ES-I3 (cell line): ENCODE data around the gene PQBP1.
A peak's percentile ranks its signal among the peaks of the same experiment; 100 is the strongest.

Source experiments
- H3K36me3 ChIP-seq: 2 replicates; pipeline ENCODE4 v1.6.1; 2013; ENCODE audit warnings: mild to moderate bottlenecking, low read length, control low read depth, moderate library complexity; ENCODE audit not compliant: insufficient read depth
- H3K4me1 ChIP-seq: 2 replicates; pipeline ENCODE4 v1.6.1; 2013; ENCODE audit warnings: mild to moderate bottlenecking, control low read depth, low read length; ENCODE audit not compliant: insufficient read depth
- H3K9ac ChIP-seq: 2 replicates; pipeline ENCODE4 v1.6.1; 2013; ENCODE audit warnings: low read depth, mild to moderate bottlenecking, low read length, moderate library complexity
- H3K9me3 ChIP-seq: 2 replicates; pipeline ENCODE4 v1.6.1; 2013; ENCODE audit warnings: mild to moderate bottlenecking, low read length, moderate library complexity; ENCODE audit not compliant: control insufficient read depth, insufficient read depth

Gene PQBP1

DNA sequence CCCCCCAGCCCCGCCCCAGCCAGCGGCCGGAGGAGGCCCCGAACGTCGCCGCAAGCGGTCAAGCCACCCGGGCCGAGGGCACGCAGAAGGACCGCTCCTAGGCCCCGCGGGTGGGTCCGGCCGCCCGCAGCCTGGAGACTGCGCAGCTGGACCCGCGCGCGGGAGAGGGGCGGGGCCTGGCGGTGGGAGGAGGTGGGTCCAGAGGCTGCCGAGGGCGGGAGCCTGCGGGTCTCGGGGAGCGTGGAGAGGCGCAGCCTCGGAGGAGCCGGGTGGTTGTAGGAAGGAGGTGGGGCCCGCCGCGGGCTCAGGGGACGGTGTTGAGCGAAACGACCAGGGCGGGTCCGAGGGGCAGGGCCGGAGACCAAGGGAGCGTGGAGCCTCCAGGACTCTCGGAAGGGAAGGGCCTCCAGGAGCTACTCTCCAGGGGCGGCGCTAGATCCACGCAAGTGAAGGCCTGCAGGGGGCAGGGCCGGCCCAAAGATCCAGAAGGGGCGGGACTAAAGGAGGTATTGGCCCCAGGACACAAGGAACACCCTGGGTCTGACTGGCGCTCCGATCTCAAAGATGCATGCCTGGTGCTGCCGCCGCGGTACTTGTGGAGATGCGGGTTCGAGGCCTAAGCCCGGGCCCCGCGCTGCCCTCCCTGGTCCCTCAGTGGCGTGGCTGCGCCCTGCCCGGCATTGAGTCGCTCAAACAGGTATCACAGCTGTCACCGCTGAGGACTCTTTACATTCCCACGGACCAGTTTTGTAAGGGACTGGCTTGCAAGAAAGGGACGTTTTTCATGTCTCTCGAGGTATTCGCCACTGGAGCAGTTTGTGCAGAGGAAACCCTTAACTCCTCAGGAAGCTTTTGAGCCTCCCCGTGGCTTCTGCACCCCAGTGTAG is 6.1 kb upstream of the PQBP1 start:
- Histone ChIP-seq H3K36me3 (no peaks in the 10 kb centered on the region; the same call in 1 of the 2 replicates), H3K4me1 (peaks cover 11% of the 10 kb centered on the region; the same call in 1 of the 2 replicates), H3K9ac (peak overlapping the region; percentile 51), H3K9me3 (no peaks in the 10 kb centered on the region)

GRCh38 chrX:48892896-48893295 is 4.8 kb upstream of the PQBP1 start:
- Histone ChIP-seq H3K36me3 (no peaks in the 10 kb centered on the region; the same call in 1 of the 2 replicates), H3K9ac (no peak overlapping the region), H3K9me3 (no peaks in the 10 kb centered on the region), H3K4me1 (peaks cover 11% of the 10 kb centered on the region; the same call in 1 of the 2 replicates)

DNA sequence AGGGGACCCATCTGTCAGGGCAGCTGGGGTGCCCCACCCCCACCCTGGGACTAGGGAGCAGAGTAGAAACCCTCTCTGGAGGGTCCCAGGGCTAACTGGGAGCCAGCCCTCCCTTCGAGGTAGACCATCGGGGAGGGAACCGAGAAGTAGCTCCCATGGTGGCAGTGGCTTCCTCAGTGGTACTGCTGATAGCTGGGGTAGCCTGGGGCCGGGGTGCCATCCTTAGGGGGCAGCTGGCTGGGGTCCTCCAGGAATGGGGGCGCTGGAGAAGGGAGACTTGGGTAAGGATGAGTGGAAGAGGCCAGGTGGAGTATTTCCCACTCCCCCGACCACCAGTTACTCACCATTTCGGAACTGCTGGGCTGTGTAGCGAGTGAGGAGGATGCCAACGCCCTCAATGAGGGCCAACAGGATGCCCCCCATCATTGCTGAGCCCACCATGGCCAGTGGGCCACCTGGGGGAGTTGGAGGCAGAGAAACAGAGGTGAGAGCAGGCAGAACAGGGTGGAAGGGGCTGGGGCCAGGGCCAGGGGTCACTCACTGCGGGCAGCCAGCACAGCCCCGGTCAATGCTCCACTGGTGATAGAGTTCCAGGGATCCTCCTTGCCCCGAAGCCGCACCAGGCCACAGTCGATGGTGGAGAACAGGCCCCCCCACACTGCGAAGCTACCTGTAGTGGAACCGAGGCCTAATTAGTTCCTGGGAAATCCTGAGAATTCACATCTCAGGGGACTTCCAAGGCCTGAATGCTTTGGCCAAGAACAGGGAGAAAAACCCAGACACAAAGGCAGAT is 4.0 kb upstream of the PQBP1 start:
- Histone ChIP-seq H3K4me1 (peaks cover 11% of the 10 kb centered on the region; the same call in 1 of the 2 replicates), H3K9ac (no peak overlapping the region), H3K36me3 (no peaks in the 10 kb centered on the region; the same call in 1 of the 2 replicates), H3K9me3 (no peaks in the 10 kb centered on the region)

DNA sequence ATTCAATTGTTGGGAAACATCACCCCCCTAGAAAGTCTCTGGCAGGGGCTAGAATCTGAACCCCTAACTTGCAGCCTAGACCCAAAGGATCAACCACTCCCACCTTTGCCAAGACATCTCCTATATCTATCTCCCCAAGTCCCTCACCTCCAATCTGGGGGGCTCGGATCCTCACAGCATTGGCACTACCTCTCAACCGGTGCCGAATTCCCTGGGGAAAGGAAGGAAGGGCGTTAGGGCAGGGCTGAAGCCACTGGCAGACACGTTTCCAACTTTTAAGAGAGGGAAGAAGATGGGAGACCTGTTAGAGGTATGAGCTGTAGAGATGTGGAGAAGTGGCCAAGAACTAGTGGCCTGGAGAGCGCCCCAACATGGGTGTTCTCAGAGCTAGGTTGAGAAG is 2.8 kb upstream of the PQBP1 start:
- Histone ChIP-seq H3K9me3 (no peaks in the 10 kb centered on the region), H3K4me1 (0 out of 2 replicates have a peak, but pooled peaks cover 6% of the 10 kb centered on the region), H3K36me3 (peaks cover 5% of the 10 kb centered on the region; the same call in 1 of the 2 replicates), H3K9ac (no peak overlapping the region)

DNA sequence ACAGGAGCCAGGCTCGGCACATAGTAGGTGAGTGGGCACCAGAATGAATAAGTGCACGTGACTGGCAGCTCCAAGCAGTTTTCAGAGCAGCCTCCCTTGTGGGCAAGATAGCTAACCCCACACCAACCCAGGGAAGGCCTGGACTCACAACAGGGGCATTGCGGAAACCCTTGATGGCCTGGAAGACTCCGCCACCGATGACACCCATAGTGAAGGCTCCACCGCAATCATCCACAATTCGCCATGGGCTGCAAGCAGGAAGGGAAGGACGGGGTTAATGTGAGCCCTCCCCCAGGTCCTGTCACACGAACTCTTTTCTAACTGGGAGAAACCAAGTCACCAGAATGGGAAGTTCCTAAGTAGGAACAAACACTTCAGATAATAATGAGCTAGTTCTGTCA is 1.1 kb upstream of the PQBP1 start:
- Histone ChIP-seq H3K9ac (peak overlapping the region; percentile 90; the same call in 1 of the 2 replicates), H3K36me3 (peaks cover 5% of the 10 kb centered on the region; the same call in 1 of the 2 replicates), H3K9me3 (no peaks in the 10 kb centered on the region), H3K4me1 (no peaks in the 10 kb centered on the region)

GRCh38 chrX:48897157-48897624 is 539 bp upstream of the PQBP1 start:
- Histone ChIP-seq H3K9ac (peak overlapping the region; percentile 90), H3K4me1 (no peaks in the 10 kb centered on the region), H3K36me3 (peaks cover 5% of the 10 kb centered on the region; the same call in 1 of the 2 replicates), H3K9me3 (no peaks in the 10 kb centered on the region)

GRCh38 chrX:48899078-48899410 is 1.3 kb downstream of the PQBP1 start:
- Histone ChIP-seq H3K9me3 (no peaks in the 10 kb centered on the region), H3K36me3 (peaks cover 15% of the 10 kb centered on the region), H3K9ac (no peak overlapping the region), H3K4me1 (no peaks in the 10 kb centered on the region)

GRCh38 chrX:48901069-48901468 is 3.3 kb downstream of the PQBP1 start:
- Histone ChIP-seq H3K4me1 (no peaks in the 10 kb centered on the region), H3K36me3 (peaks cover 16% of the 10 kb centered on the region), H3K9me3 (no peaks in the 10 kb centered on the region), H3K9ac (no peak overlapping the region)

DNA sequence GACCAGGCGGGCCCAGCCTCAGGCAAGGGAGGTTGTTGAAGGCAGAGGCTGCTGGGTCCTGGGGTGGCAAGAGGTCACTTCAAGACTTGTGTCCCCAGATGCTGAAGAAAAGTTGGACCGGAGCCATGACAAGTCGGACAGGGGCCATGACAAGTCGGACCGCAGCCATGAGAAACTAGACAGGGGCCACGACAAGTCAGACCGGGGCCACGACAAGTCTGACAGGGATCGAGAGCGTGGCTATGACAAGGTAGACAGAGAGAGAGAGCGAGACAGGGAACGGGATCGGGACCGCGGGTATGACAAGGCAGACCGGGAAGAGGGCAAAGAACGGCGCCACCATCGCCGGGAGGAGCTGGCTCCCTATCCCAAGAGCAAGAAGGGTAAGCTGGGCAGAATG is 4.4 kb downstream of the PQBP1 start:
- Histone ChIP-seq H3K36me3 (peaks cover 16% of the 10 kb centered on the region), H3K9me3 (no peaks in the 10 kb centered on the region), H3K4me1 (no peaks in the 10 kb centered on the region), H3K9ac (no peak overlapping the region)

DNA sequence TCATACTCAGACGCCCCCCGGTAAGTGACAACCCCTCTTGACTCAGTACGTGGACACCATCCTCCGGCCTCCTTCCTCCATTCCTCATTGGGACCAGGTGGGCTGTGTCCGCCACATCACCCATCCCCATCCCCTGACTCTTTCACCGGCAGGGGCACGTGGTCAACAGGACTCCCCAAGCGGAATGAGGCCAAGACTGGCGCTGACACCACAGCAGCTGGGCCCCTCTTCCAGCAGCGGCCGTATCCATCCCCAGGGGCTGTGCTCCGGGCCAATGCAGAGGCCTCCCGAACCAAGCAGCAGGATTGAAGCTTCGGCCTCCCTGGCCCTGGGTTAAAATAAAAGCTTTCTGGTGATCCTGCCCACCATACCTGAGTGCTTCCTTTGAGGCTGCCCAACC is 5.0 kb downstream of the PQBP1 start:
- no peaks in the 10 kb centered on the region for H3K9me3 ChIP-seq
- no peaks in the 10 kb centered on the region for H3K4me1 ChIP-seq
- H3K9ac ChIP-seq: no peak overlapping the region
- peaks cover 16% of the 10 kb centered on the region for H3K36me3 ChIP-seq

- H3K36me3 ChIP-seq: peaks cover 16% of the 10 kb centered on the region
- no peak overlapping the region for H3K9ac ChIP-seq
- H3K9me3 ChIP-seq: no peaks in the 10 kb centered on the region
Measured at GRCh38 chrX:48903290-48903689, 5.6 kb downstream of the PQBP1 start.

DNA sequence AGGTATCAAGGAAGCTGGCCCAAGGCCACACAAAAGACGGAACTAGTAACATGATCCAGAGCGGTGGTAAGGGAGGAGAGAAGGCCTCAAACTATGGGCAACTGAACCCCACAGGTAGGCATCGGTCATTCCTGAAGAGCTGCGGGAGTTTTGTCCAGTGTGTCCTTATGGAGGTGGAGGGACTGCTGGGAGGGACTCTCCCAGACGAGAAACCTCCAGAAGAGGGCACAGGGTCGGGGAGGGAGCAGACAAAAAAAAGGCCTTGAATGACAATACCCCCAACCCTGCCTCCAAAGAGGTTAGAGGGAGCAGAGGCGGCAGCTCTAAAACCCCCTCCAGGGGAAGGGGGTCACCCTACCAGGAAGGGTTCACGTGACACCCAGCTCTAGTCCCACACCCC is 6.5 kb downstream of the PQBP1 start:
- Histone ChIP-seq H3K36me3 (peaks cover 16% of the 10 kb centered on the region), H3K9me3 (no peaks in the 10 kb centered on the region), H3K9ac (no peak overlapping the region), H3K4me1 (no peaks in the 10 kb centered on the region)

More at GRCh38 chrX:48903290-48903689, 5.6 kb downstream of the PQBP1 start:
- H3K4me1 ChIP-seq: no peaks in the 10 kb centered on the region

DNA sequence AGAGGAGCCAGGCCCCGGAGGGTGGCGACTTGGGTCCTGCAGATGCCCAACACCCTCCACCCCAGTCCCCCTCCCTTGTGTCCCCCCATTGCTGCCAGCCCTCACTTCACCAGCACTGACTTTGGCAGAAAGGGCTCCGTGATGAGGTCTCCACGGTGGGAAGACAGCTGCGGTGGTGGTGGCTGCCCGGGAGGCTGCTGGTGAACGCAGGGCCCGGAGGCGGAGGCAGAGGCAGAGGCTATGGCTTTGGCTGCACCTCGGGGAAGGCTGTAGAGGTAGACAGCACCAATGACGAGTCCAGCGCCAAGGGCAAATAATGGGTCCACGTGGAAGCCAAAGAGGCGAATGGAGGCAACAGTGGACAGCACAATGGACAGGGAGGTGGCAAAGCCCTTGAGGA is 6.9 kb downstream of the PQBP1 start:
- H3K4me1 ChIP-seq: no peaks in the 10 kb centered on the region
- H3K36me3 ChIP-seq: peaks cover 12% of the 10 kb centered on the region
- H3K9ac ChIP-seq: no peak overlapping the region
- H3K9me3 ChIP-seq: no peaks in the 10 kb centered on the region

GRCh38 chrX:48905090-48905790 is 7.5 kb downstream of the PQBP1 start:
- H3K9ac ChIP-seq: no peak overlapping the region
- H3K9me3 ChIP-seq: no peaks in the 10 kb centered on the region
- no peaks in the 10 kb centered on the region for H3K4me1 ChIP-seq
- peaks cover 11% of the 10 kb centered on the region for H3K36me3 ChIP-seq
